HG02973 (cell line): ENCODE results near the gene YY1AP1.
A peak's percentile ranks its signal among the peaks of the same experiment; 100 is the strongest.
"Not testable (repeated sequence)": the region's sequence is repeated elsewhere in the genome, so short reads cannot be mapped to it uniquely, and the experiment has no call there.

ENCODE experiments used
- ATAC-seq: cut with Tn5 transposase; IDR thresholded peaks from one replicate; pipeline ENCODE4 v1.9.1; 2021; ENCODE audit warnings: moderate library complexity; ENCODE audit not compliant: unreplicated experiment

The YY1AP1 gene

DNA sequence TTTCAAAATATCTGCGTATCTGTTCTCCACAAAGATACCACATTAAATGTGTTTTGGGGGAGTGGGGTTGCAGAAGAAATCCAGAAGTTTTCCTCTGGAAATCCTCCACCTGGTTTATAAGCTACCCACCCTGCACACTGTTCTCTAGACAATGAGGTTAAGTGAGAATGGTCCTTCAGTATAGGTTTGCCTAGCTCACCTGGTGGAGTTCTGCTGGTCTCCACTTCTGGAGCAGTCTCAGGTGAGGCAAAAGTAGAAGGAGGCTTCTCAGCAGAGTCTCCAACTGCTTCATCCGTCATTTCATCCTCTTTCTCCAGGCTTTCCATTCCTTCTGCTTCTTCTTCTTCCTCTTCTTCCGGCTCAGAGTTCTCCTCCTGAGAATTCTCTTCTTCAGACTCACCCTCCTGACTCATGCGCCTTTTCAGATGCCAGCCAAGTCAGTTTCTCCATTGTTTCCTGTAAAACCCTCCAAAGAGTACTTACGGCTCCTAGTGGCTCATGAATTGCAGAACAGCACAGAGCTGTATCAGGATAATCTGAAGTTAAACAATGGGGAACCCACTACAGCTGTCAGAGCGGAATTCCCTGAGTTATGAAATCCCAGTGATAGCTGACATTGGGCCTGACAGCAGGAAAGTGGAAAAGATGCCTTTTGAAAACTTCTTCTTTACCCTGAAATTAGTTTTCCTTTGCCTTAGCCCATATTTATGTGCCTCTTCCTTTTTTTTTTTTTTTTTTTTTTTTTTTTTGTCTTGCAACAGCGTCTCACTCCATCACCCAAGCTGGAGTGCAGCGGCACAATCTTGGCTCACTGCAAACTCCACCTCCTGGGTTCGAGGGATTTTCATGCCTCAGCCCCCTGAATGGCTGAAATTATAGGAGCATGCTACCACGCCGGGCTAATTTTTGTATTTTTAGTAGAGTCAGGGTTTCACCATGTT, 40.1 kb downstream of the YY1AP1 start:
- no peak for ATAC-seq

DNA sequence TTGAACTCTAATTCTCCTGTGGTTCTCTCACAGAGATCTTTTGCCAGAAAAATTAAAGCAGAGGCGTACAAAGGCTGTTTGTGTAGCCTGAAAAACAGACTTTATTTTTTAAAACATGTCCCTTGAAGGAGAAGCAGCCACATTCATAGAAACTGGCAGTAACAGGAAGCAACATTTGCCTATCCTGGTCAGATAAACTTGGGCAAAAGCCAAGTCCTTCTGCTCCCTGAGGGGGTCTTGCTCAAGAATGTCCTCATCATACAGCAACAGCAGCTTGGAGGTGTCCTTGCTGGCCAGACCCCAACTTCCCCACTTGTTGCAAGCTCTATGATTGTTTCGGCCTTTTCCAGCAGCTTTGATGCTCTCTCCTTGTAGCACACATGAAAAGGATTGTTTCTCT, 42.3 kb downstream of the YY1AP1 start:
- no peak for ATAC-seq

DNA sequence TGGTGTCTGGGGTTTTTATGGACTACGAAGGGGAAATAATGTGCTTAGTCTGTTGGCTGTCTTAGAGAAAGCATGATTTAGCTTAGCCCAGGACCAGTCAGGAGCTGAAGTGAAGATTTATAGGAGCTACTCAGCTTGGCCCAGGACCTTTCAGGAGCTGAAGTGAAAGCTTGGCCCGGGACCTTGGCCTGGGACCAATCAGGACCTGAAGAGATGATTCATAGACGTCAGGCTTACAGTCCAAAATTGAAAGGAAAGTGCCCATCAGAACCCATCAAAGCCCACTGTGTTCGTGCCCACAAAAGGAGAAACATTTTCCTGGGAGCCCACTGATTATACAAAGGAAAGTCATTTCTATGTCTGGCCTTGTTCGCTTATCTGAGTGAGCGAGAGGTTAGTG, 42.9 kb downstream of the YY1AP1 start:
- no peak for ATAC-seq

DNA sequence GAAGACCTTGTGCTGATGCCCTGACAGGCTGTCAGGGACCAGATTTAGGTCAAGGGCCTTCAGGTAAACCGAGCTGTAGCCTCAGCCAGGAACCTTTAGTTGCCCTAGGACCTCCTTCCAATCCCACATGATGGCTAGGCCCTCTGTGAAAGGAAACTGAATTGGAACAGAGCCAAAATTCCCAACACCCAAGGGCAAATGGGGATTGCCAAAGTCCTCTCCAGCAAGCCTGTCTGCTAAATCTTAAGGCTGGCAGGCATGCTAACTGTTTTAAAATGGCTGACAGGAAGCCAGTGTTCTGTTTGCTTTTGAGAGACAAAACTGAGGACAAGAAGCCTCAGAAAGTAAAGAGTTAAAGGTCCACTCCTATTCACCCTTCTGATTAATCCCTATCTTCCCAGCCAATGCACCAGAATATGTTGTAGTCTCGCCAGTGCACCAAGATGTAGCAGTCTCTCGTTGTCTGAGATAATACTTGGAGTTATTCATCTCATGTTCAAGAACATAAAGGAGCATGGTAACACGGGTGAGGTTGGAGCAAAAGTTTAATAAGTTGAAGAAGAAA, 43.5 kb downstream of the YY1AP1 start:
- no peak for ATAC-seq

DNA sequence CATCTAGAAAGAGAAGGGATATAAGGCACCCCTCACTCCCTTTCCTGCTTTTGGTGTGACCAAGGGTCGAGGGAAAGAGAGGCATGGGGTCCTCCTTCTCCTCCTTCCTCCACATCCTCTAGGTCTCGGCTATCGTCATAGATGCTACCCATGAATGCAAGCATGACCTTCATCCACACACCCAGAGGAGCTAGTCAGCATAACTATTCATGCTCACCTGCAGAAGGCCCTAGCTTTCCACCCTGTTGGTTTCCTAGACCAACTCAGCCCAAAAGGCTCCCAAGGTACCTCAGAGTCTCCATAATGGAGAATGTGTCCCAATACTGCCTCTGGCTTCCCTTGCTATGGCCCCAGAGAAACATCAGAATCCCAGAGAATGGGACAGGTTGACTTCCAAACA, 45.3 kb downstream of the YY1AP1 start:
- ATAC-seq: no peak

DNA sequence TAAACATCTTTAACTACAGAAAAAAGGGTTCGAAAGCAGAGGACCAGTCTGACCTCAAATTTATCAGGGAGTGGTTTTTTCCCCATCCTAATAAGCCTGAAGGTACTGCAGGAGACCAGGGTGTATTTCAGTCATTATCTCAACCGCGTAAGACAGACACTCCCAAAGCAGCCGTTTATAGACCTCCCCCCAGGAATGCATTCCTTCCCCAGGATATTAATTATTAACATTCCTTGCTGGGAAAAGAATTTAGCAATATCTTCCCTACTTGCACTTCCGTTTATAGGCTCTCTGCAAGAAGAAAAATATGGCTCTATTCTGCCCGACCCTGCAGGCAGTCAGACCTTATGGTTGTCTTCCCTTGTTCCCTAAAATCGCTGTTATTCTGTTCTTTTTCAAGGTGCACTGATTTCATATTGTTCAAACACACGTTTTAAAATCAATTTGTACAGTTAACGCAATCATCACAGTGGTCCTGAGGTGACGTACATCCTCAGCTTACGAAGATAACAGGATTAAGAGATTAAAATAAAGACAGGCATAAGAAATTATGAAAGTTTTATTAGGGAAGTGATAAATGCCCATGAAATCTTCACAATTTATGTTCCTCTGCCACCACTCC, 45.9 kb downstream of the YY1AP1 start:
- ATAC-seq: not testable (repeated sequence)

DNA sequence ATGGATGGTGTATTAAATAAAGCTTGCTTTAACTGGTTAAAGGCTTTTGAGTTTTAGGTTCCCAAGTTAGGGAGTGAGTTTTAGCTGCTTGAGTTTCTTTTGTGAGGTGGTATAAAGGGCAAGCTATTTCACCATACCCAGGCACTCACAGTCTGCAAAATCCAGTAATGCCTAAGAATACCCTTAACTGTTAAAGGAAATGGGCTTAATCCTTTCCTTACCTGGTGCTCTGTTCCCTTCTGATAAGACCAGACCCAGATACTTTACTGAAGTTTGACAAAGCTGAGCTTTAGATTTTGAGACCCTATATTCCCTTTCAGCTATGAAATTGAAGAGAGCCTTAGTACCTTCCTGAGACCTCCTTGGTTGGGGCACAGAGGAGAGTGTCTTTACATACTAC, 48.2 kb downstream of the YY1AP1 start:
- no peak for ATAC-seq

DNA sequence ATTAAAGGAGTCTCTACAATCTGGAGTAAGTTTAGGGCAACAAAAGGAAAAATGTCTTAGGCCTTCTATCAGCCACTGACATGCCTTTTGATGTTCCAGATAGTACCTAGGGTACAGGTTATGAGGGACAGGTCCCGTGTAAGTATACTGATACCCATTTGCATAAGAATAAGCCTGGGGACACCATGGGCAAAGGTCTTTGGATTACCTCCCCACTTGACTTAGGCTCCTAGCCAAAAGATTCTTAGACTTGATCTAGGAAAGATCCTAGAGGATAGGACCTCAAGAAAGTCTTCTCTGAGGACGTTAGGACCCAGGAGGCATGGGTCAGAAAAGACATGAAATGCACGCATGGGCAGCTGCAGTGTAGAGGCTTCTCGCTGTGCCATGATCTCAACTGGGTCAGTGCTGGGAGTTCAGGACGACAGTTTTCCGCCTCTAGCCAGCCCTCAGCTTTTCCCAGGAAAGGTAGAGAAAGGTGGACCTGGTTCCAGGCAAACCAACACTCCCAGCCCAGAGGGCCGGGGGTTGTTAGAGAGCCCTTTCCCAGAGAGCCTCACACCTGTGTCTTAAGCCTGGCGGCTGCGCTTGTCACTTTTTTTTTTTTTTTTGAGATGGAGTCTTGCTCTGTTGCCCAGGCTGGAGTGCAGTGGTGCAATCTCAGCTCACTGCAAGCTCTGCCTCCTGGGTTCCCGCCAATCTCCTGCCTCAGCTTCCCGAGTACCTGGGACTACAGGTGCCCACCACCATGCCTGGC, 52.0 kb downstream of the YY1AP1 start:
- no peak for ATAC-seq

DNA sequence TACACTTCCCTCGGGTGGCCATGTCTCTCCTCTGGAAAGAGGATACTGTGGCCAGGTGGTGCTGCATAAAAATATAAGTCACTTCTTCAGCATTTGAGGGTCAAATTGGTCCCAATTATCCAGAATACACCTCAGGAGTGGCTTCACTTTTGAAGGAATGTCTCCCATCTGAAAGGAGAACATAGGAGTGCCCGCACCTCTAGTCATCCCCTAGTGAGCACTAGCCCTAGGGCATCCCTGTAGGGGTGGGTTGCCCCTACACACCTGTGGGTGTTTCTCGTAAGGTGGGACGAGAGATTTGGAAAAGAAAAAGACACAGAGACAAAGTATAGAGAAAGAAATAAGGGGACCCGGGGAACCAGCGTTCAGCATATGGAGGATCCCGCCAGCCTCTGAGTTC, 62.1 kb downstream of the YY1AP1 start:
- ATAC-seq: not testable (repeated sequence)

DNA sequence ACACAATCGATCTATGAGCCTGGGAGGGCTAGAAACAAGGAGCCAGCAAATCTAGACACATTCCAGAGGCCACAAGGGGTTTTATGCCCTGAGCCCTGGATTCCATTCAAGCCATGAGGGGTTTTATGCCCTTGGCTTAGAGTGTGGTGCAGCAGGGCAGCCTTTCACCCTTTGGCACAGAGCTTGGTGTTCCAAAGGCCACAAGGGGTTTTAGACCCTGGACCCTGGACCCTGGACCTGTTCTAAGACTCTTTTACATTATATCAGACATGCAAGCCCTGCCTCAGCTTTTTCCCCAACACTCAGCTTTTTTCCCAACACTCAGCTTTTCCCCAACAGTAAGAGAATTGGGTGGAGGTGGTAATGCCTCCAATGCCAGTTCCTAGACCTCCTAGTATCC, 65.2 kb downstream of the YY1AP1 start:
- no peak for ATAC-seq

GRCh38 chr1:155622191-155622590, 66.4 kb downstream of the YY1AP1 start:
- no peak for ATAC-seq

DNA sequence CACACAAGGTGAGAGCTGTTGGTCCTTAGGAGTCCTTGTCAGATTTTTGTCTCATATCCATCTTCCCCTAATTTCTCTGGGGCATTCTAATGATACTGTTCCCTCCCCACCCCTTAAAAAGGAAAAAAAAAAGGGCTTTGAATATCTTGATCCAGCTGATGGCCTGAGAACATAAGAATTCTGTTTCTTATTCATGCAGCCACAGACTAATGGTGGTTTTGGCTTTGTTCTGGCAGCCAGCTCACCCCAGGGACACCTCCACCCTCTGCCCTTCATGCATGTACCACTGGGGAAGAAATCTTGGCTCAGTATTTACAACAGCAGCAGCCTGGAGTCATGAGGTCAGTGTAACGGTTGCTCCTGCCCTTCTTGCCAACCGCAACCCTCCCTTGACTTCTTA, 75.3 kb downstream of the YY1AP1 start:
- ATAC-seq: not testable (repeated sequence)

DNA sequence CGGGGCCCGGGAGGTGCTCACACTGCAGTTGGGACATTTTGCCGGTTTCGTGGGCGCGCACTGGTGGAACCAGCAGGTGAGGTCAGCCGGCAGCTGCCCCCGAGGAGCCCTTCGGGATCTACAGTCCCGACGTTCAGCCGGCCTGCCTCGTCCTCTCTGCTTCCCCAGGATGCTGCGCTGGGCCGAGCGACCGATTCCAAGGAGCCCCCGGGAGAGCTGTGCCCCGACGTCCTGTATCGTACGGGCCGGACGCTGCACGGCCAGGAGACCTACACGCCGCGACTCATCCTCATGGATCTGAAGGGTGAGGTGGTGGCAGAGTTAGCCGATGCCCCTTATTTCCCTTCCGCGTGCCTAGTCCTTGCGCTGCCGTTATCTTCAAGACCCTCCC, 78.3 kb downstream of the YY1AP1 start:
- not testable (repeated sequence) for ATAC-seq

DNA sequence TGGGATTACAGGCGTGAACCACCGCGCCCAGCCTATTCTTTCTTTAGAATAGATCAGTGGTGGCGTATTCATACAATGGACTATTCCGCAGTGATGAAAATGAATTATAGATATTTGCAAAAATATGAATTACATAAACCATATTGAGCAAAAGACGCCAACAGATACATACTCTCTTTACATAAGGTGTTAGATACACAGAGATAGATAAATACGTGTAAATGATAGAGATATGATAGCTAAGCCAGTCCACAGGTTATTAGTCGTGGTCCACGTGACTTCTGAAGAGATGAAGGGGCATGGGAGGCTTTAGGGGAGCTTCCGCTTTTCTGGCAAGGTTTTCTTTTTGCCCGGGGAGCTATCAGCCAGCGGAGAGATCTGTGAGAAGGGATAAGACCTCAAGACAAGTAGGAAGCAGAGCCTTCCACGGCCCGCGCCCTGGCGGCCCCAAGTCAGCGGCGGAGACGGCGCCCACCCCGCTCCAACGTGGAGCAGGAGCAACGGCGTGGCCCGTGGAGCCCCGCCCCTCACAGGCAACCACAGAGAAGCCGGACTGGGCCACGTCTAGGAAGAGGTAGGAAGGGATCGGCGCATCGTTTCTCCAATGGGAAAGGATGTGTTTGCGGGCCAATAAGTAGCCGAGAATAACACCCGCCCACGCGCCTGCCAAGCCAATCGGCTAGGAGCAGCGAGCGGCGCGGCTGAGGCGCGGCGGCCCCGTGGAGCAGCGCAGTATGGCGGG, 78.9 kb downstream of the YY1AP1 start, which contains the start of gene MSTO1:
MSTO1 (plus strand) TSS at position 704 of the 742 bp plus-strand sequence; CDS start at position 735, 31 bp downstream.
- peak; percentile 88 for ATAC-seq
